HG02852 (cell line): ENCODE data around the gene CFAP74.
"Not testable (repeated sequence)": the region's sequence is repeated elsewhere in the genome, so short reads cannot be mapped to it uniquely, and the experiment has no call there.

Experiments
- ATAC-seq: cut with Tn5 transposase; IDR thresholded peaks from one replicate; pipeline ENCODE4 v1.9.1; 2021; ENCODE audit warnings: mild to moderate bottlenecking, moderate library complexity; ENCODE audit not compliant: unreplicated experiment

The CFAP74 gene

GRCh38 chr1:1937061-1937460 lies 66.5 kb downstream of the CFAP74 start:
- no peak for ATAC-seq

- not testable (repeated sequence) for ATAC-seq
Observed at GRCh38 chr1:1934848-1935247, 68.7 kb downstream of the CFAP74 start.

DNA sequence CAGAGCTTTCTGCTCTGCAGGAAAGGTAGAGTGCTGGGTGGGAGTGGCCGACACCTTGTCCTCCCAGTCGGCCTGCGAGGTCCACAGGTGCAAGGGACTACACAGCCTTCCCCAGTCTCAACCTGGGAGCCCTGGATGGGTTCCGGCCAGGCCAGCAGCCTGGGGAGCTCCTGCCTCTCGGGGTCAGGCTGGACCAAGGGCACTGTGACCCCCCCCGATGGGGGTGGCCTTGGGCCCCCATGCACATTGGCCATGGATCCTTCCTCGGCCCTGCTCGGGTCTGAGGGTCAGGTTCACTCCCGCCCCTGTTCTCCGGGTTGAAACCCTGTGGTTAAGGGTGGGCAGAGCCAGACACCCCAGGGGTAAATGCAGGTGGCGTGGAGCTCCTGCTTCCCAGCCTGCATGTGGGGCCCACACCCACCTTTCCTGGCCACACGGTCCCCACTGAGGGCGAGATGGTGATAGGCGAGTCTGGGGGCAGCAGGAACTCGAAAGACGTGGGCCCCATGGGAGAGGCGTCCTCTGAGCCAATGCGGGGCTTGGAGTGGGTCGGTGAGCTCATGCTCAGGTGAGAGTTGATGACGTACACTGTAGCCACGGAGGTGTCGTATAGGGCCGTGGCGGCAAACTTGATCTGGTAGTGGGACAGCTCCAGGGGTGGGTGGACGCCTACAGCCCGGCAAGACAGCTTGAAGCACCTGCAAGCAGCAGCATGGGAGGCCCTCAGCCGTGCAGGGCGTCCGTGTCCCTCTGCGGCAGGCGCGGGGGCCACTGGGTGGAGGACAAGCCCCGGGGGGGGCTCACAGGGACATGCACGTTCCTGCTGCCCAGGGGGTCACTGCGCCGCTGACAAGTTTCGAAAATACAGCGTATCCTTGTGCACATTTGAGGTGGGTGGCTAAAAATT lies 73.7 kb downstream of the CFAP74 start:
- no peak for ATAC-seq

DNA sequence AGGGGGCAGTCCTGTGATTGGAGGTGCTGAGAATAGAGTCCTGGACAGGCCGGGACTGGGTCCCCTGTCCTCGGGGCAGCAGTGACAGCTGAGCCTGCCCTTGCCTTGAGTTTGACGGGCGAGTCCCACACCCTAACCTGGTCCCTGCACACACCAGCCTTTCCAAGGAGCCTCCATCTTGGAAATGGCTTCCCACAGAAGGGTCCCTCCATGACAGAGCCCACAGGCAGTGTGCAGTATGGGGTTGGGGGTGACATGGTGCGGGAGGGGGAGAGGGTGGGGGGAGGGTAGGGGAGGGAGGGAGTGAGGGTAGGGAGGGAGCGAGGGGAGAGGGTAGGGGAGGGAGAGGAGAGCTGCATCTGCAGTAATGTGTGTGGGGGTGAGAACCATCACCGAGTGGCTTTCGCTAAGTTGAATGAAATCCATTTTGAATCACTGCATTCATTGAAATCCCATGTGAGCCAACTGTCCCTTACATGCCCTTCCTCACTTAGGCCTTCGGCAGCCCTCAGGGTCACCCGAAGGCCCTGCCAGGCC lies 74.4 kb downstream of the CFAP74 start:
- no peak for ATAC-seq

DNA sequence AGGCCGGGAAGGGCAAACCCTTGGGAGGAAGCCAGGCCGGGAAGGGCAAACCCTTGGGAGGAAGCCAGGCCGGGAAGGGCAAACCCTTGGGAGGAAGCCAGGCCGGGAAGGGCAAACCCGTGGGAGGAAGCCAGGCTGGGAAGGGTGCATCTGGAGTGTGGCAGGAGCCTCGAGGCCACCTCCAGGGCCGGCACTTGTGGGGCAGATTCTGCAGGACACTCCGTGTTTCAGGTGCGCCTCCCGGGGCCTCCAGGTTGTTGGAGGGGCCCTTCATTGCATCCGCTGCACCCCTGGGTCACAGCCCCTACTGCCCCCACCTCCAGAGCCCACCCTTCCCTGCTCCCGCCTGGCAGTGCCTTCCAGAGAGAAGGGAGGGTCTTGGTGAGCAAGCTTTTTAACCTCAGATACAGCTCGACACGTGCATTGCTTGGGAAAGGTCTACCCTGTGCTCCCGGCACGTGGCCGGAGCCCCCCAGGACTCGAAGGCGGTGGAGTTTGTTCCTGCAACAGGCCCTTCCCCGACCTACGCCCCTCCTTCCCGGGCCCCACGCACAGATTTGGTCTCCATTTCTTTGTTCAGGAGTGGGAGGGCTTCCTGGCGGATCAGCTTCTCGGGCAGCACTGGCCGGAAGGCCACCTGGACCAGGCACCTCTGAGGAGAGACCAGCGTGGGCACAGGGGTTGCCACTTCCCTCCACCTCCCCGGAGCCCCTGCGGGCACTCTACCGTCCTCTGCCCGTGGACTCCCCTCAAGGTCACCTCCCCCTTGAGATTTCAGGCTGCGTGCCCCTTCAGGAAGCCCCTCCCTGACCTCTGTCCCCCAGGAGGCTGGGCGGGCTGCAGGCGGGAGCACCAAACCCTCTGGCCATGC lies 75.1 kb downstream of the CFAP74 start:
- no peak for ATAC-seq

DNA sequence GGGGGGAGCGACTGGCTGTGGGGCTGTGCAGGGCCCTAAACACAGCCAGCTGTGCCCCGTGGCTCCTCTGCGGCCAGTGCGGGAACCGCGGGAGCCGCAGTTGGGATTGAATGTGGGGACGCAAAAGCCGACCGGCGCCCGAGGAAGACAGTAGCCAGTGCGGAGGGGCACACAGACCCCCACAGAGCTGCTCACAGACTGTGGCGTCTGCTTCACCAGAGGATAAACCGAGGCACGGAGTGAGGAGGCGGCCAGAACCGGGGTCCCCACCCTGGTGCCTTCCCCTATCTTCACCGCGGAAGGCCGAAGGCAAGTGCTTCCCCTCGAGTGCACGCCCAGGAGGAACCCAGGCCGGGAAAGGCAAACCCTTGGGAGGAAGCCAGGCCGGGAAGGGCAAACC lies 75.8 kb downstream of the CFAP74 start:
- no peak for ATAC-seq

GRCh38 chr1:1926886-1927660 lies 76.5 kb downstream of the CFAP74 start:
- no peak for ATAC-seq

DNA sequence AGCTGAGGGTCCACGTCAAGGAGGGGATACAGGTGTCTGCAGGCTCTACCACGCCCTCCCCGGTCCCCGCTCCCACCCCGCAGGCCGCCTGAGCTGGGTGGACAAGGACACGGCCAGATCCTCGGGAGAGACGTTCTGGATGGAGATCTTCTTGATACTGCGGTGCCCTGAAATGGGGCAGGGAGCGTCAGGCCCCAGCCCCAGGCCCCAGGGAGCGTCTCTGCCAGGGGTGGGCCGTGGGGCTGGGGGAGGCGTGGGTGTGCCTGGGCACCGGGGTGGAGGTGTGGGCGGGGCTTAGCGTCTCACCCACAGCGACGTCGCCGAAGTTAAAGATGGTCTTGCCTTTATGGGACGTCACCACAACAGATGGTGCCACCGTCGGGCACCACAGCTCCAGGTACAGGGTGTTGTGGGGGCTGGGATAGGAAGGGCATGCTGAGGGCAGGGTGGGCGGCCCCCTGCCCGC lies 77.2 kb downstream of the CFAP74 start:
- ATAC-seq, result no peak

DNA sequence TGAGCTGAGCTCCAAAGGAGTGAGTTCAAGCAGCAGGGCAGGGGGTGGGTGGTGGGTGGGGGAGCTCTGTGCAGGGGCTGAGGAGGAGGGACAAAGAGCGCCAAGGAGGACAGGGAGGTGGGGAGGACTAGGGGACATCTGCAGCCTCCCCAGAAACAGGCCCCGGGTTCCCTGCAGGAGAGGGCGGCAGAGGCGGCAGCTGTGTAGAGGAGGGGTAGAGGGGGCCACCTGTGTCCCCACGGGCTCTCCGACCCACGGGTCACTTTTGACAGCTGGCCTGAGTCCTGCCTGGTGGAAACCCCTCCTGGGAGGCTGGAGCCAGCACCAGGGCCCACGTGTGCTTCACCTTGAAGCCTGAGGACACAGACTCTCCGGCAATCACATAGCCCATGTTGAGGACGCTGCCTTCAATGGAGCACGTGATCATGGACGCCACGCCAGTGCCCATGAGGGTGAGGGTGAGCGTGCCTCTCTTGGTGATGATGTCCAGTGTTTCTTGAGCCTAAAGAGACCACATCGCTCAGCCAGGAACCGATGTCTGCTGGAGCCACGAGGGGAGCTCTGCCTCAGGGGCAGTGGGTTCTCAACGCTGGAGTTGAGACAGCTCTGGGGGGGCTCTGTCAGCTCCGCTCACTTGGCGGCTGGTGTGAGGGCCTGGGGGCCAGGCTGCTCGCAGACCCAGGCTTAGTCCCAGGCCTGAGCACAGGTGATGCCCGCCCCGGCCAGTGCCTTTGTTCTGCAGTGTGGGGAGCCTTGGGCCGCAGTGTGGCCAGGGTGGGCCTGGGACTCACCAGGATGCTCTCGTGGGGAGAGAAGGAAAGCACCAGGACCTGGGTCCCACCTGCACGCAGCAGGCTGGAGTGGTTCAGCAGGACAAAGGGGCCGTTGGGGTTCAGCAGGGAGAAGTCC lies 77.9 kb downstream of the CFAP74 start:
- no peak for ATAC-seq

GRCh38 chr1:1924849-1925248 lies 78.7 kb downstream of the CFAP74 start:
- ATAC-seq, result no peak

- no peak for ATAC-seq
Observed at GRCh38 chr1:1924386-1924785, 79.2 kb downstream of the CFAP74 start.

GRCh38 chr1:1922956-1923833 lies 80.4 kb downstream of the CFAP74 start:
- ATAC-seq, result no peak

DNA sequence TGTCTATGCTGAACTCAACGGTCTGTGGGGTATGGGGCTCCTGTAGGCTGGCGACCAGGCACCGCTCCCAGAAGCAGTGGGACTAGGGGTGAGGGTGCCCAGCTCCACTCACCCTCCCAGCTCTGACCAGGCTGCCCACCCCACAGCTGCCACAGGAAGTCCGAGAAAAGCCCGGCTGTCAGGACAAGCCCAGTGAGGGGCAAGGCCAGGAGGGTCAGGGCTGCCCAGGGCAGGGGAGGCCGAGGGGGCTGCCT lies 81.0 kb downstream of the CFAP74 start:
- ATAC-seq, result no peak

DNA sequence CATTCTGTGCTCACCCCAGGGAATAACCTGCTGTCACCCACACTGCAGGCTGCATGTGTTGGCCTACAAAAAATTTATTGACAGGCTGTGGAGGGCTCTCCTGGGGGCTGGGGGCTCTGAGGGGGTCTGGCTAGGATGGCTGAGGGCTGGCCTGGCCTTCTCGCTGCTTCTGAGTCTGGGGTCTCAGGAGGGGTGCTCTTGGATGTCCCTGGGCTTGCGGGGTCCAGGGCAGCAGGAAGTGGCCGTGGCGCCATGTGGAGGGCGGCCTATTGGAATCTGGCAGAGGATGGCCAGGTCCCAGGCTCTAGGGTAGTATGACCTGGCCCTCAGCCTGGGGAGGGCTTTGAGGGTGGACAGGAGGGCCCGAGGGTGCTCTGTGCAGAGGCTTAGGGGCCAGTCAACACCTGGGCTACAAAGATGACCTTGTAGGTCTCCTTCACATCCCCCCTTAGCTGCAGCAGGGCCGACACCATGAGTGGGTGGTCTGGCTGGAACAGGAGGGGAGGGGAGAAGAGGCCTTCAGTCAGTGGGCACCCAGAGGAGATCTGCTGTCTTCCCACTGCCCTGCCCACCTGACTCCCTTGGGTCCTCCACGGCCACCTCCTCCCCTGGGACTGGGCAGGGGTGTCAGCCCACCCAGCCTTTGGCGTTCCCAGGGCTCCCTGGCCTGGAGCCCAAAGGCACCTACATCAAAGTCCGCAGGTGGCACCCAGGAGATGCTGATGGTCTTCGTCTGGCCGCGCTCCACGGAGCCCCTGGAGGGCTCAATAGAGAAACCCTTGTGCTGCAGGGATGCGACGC lies 81.5 kb downstream of the CFAP74 start:
- ATAC-seq, result no peak

DNA sequence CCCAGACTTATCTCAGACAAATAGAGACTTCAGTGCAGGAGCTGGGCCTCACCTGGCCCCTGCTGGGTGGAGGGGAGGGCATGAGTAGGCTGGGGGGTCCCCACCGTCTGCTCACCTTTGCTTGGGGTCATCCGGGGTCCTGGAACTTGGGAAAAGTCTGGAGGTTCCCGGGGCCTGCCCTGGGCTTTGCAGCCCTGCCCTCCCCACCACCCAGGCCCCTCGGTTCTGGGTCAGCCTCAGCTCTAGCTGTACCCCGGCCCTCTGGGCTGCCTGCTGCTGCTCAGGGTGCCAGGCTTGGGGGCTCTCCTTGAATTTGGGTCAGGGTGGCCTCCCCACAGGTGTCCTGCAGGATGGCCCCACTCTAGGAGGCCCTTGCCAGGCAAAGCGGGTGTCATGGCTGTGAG lies 82.1 kb downstream of the CFAP74 start:
- ATAC-seq, result no peak

DNA sequence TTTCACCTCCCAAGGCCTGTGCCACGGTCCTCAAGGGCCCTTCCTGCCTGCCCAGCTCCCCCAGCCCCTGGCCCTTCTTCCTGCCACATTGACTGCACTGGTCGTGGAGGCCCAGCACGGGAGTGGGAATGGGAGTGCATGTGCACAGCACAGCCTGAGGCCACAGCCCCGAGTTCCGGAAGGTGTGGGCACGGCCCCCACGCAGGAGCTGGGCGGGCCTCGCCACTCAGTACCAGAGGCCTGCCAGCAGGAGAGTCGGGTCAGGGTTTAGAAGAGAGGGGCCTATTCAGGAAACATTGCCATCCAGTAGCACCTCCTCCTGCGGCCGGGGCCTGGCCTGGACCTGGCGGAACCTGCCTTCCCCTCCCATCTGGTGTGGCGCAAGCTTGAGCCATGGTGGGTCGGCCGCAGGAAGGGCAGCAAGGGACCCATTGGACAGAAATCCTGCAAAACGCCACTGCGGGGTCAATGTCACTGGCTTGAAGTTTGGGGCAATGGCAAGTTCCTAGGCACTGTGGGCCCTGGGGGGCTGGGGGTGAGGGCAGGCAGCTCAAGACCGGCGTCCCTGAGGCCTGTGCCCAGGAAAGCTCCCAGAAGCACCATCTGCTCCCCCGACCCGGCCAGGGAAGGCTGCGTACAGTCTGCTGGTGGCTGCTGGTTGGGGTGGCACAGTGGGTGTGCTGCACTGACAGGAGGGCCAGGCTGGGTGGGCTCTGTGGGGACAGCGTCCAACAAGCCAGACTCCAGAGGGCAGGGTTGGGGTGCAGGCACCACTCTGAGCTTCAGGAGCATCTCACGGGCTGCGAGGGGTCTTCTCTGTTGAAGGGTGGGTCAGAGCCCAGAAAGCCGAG lies 82.8 kb downstream of the CFAP74 start:
- ATAC-seq, result no peak

DNA sequence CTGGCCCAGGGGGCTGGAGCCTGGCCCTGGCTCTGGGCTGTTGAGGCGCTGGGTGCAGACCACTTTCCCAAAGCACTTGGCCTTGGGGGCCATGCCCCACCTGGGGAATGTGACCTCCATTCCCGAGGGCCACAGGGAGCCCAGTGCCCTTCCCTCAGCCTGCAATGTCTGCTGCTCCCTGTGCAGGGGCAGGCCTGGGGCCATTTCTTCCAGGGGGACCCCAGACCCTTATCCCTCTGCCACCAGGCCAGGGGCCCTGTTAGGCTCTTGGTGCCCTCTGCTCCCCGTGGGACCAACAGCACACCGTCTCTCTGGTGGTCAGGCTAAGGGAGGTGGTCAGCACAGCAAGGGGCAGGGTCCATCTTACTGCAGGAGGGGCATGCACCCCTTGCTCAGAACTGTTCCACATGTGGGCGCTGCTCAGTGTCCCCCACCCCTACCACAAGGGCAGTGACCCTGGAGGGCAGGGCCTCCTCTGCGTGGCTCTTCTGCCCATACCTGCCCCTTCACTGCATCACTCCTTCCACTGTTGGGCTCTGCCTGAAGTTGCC lies 83.5 kb downstream of the CFAP74 start:
- ATAC-seq, result no peak
